ENCODE results near the gene PDHX. TPM values are rescaled to one million over a fixed set of nuclear protein-coding genes. Genes with fewer than 3 reads are reported as not detected.

The PDHX gene
- total and polyA plus RNA-seq, 2 of the 4 experiments (the other 2 are of a cell fraction) = 19.8 to 26.7 TPM

DNA sequence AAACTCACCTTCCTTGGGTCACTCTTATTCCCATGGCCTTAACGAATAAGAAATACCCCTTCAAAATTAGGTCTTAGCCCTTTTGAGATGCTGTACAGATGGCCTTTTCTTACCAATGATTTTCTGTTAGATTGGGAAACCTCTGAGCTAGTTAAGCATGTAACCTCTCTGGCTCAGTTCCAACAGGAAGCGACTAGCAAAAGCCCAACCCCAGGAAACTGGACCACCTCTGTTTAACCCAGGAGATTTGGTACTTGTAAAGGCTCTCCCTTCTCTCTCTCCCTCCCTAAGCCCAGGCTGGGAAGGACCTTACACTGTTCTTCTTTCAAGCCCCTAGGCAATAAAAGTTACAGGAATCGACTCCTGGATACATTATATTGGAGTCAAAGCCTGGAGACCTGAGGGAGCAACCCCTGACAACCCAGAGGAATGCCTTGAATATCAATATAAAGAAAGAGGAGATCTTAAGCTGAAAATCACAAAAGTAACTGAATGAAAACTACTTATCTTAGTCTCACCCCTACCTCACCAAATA, 11.9 kb upstream of the PDHX start:
- Histone ChIP-seq H2AK5ac (ENCODE audit: low read depth, low read length) (no peak overlapping the region), H3K4ac (ENCODE audit: low read depth, low read length) (no peak overlapping the region), H3K9me1 (ENCODE audit: insufficient read depth, low read length) (peaks cover 4% of the 10 kb centered on the region; the same call in 1 of the 2 replicates), H2BK20ac (ENCODE audit: low read depth, low read length) (no peak overlapping the region), H3K56ac (ENCODE audit: extremely low read depth, insufficient read depth, low read length) (no peak overlapping the region), H2BK120ac (ENCODE audit: low read depth, low read length) (no peak overlapping the region), H3K9ac (ENCODE audit: low read depth, low read length) (no peak overlapping the region), H3K4me1 (ENCODE audit: control insufficient read depth, insufficient read depth, low read length) (no peaks in the 10 kb centered on the region), H3K27ac (ENCODE audit: insufficient read depth, low read length) (no peak overlapping the region), H3K4me3 (ENCODE audit: insufficient read depth, low read depth, low read length) (no peak overlapping the region), H2AK9ac (replicated peaks; ENCODE audit: low read depth, low read length, poor library complexity) (no peak overlapping the region), H4K91ac (ENCODE audit: insufficient read depth, low read depth, low read length) (no peak overlapping the region), H4K20me1 (ENCODE audit: insufficient read depth, low read length) (peaks cover 4% of the 10 kb centered on the region; the same call in 1 of the 2 replicates), H2BK5ac (ENCODE audit: low read depth, low read length, poor library complexity, severe bottlenecking) (no peak overlapping the region), H3K14ac (replicated peaks; ENCODE audit: low read depth, low read length) (no peak overlapping the region), H2AFZ (replicated peaks; ENCODE audit: low read length, poor library complexity) (no peak overlapping the region), H3K9me3 (ENCODE audit: control insufficient read depth, insufficient read depth, low read length) (peaks cover 12% of the 10 kb centered on the region), H3K79me1 (ENCODE audit: low read depth in 1 of 2, low read length in 2 of 2) (peaks cover 51 to 55% of the 10 kb centered on the region in 2 experiments), H3K27me3 (ENCODE audit: control insufficient read depth, insufficient read depth, low read length) (no peaks in the 10 kb centered on the region), H2BK15ac (ENCODE audit: low read depth, low read length) (no peak overlapping the region), H3K4me2 (ENCODE audit: low read depth, low read length) (no peak overlapping the region), H3K18ac (ENCODE audit: low read depth, low read length) (no peak overlapping the region), H3K23ac (ENCODE audit: low read depth, low read length) (no peak overlapping the region), H4K5ac (ENCODE audit: low read depth, low read length) (no peak overlapping the region), H4K8ac (ENCODE audit: low read depth in 2 of 2, low read length in 2 of 2) (no peak overlapping the region), H3K36me3 (ENCODE audit: control insufficient read depth, insufficient read depth, low read length) (peaks cover 4% of the 10 kb centered on the region)
- ChIA-PET CTCF (no interaction called here), POLR2A (ENCODE audit: unreplicated experiment) (no interaction called here)
- DNase-seq (no peak), ATAC-seq (ENCODE audit: low read depth) (no peak)
- in situ Hi-C loops (cut with MboI; ENCODE audit: low sequenced_read_pairs) = no loop called here
- no peak for TF ChIP-seq POLR2A (IDR thresholded peaks at IDR 0.05; ENCODE audit: low read depth, low read length)
- TF ChIP-seq CHD1 (IDR thresholded peaks at IDR 0.05; ENCODE audit: low read depth, low read length) = no peak
- no peak for TF ChIP-seq CEBPB (IDR thresholded peaks at IDR 0.05; ENCODE audit: low read depth, low read length)
- TF ChIP-seq FOS (IDR thresholded peaks at IDR 0.05; ENCODE audit: low read depth, low read length) = no peak
- TF ChIP-seq SMC3 (IDR thresholded peaks at IDR 0.05; ENCODE audit: low read depth, low read length) = no peak
- no peak for TF ChIP-seq BHLHE40 (IDR thresholded peaks at IDR 0.05; ENCODE audit: low read depth, low read length)
- no peak for TF ChIP-seq NFE2L2 (IDR thresholded peaks at IDR 0.05; ENCODE audit: low read depth, low read length)
- no peak for TF ChIP-seq RAD21 (IDR thresholded peaks at IDR 0.05; ENCODE audit: low read length)
- TF ChIP-seq, protein P1, sequence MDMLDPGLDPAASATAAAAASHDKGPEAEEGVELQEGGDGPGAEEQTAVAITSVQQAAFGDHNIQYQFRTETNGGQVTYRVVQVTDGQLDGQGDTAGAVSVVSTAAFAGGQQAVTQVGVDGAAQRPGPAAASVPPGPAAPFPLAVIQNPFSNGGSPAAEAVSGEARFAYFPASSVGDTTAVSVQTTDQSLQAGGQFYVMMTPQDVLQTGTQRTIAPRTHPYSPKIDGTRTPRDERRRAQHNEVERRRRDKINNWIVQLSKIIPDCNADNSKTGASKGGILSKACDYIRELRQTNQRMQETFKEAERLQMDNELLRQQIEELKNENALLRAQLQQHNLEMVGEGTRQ (IDR thresholded peaks at IDR 0.05; ENCODE audit: low read depth, low read length) = no peak
- TF ChIP-seq MXI1 (IDR thresholded peaks at IDR 0.05; ENCODE audit: borderline replicate concordance, low read depth, low read length) = no peak
- no peak for TF ChIP-seq MAFK (IDR thresholded peaks at IDR 0.05; ENCODE audit: low read depth, low read length)
- no peak for TF ChIP-seq RFX5 (IDR thresholded peaks at IDR 0.05; ENCODE audit: low read depth, low read length)
- no peak for TF ChIP-seq RCOR1 (IDR thresholded peaks at IDR 0.05; ENCODE audit: insufficient replicate concordance, low read length)
- TF ChIP-seq, protein P2, sequence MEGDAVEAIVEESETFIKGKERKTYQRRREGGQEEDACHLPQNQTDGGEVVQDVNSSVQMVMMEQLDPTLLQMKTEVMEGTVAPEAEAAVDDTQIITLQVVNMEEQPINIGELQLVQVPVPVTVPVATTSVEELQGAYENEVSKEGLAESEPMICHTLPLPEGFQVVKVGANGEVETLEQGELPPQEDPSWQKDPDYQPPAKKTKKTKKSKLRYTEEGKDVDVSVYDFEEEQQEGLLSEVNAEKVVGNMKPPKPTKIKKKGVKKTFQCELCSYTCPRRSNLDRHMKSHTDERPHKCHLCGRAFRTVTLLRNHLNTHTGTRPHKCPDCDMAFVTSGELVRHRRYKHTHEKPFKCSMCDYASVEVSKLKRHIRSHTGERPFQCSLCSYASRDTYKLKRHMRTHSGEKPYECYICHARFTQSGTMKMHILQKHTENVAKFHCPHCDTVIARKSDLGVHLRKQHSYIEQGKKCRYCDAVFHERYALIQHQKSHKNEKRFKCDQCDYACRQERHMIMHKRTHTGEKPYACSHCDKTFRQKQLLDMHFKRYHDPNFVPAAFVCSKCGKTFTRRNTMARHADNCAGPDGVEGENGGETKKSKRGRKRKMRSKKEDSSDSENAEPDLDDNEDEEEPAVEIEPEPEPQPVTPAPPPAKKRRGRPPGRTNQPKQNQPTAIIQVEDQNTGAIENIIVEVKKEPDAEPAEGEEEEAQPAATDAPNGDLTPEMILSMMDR (conservative IDR thresholded peaks at IDR 0.05; ENCODE audit: low read depth, low read length) = no peak
- TF ChIP-seq, protein P3, sequence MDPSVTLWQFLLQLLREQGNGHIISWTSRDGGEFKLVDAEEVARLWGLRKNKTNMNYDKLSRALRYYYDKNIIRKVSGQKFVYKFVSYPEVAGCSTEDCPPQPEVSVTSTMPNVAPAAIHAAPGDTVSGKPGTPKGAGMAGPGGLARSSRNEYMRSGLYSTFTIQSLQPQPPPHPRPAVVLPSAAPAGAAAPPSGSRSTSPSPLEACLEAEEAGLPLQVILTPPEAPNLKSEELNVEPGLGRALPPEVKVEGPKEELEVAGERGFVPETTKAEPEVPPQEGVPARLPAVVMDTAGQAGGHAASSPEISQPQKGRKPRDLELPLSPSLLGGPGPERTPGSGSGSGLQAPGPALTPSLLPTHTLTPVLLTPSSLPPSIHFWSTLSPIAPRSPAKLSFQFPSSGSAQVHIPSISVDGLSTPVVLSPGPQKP (IDR thresholded peaks at IDR 0.05; ENCODE audit: borderline replicate concordance, low read depth, low read length) = no peak
- WGBS, 2 experiments (ENCODE audit: extremely low coverage in 2 of 2, insufficient read length in 1 of 2) = no CpG with 5 or more reads among the region's 3 CpGs
- intact Hi-C loops (cut with micrococcal nuclease) = no loop called here
- dilution Hi-C loops (cut with HindIII; ENCODE audit: low sequenced_read_pairs, unreplicated experiment) = no loop called here
- BruUV-seq (replicated peaks) = no TSS peak
